C1 segment of cervical spinal cord (tissue), 14 donors: ENCODE data around the gene GDI2.

Experiments
- DNase-seq, 14 donors: peaks; one replicate each; lab custom pipeline; 2025; lab: John Stamatoyannopoulos, UW

The GDI2 gene

DNA sequence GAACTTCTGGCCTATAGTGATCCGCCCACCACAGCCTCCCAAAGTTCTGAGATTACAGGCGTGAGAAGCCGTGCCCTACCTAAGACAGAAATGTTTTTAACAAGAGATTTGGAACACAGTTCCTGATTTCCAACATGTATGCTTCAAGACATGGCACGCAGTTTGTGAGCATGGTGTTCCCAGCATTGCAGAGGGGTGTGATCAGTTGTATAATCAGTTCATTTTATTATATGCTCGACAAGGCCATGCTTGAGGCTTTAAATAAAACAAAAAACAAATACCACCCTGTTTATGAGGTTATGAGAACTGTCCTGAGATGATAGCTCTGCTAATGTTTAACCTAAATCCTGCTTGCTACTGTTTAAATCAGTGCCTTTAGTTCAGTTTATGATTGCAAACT lies 68.4 kb downstream of the GDI2 start:
- DNase-seq: no peak

DNA sequence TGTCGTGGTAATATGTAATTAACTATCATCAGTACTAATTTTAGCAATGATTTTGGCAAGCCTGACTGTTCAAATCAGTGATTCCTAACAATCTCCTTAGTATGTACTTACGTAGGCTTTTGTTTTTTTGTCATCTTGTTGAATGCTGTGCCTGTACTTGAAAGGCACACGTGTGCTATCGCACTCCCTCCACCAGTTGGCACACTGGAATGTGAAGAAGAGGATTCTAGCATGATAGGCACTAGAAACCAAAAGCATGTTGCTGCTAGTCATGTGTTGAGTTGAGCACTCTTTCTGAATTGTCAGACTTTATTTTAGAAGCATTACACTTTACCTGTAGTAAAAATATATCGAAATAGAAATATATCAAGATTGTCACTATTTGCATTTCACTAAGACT lies 69.5 kb downstream of the GDI2 start:
- DNase-seq: no peak

DNA sequence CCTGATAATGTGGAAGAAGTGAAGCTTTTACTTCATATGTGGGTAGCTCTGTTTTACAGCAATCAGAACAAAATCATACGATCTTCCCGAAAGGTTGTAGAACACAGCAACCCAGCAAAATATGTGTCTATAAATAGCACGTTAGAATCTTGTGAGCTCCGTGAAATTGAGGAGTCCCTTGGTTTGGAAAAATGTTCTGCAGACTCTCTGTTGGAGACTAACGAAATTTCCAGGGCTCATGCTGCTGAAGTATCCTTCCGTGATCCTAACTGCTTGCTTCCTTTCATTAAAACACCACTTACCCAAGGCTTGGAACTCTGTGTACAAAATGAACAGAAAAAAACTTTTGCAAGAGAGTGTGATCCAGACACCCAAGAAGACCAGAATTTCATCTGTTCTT lies 71.1 kb downstream of the GDI2 start:
- no peak for DNase-seq

DNA sequence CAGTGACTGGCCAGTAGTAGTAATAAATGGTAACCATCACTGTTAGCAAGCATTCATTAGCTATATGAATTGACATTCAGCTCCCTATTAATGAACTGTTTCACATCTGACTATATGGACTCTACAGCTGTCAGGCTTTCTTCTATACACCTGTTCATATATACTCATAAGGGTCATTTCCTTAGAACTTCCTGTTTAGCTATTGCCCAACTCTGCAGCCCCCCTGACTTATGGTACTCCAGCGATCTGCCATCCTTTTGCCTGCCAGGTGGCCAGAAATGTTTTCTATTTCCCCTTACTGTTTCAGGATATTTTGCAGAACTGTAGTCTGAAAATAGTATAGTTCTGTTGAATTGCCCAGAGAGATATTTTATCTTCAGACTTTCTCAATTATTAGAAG lies 72.0 kb downstream of the GDI2 start:
- no peak for DNase-seq

DNA sequence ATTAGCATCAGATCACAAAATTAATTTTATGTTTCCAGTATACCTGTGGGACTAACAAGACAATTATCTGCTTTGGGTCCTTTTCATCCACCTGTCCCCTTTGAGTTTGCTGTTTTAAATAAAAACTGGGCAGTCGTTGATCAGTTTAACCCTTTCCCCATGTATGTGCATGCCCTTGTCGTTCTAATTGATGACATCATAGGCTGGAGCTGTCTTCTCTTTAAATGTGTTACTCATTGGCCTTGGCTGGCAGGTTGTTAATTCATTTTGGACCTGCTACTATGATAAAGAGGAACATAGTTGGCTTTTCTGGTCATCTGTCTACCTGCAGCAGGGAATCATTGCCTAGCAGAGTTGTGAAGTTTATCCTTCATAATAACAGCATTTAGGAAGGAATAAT lies 74.8 kb downstream of the GDI2 start:
- DNase-seq: no peak

DNA sequence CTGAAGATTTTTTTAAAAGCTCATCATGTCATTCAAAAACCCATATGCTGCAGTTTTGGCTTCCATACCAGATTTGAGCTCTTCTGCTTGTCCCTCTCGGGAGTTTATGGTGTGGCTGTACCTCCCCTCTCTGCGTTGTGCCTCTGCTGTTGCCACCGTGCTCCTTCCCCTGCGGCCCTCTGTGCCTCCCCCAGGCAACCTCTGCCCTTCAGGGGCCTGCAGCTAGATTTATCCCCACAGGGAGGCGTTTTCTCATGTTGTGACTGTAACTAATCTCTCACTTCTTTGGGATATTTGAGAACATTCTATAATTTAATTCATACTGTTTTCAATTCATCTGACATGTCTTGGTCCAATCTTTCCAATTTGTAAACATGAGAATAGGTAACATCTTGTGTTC lies 75.9 kb downstream of the GDI2 start:
- no peak for DNase-seq

DNA sequence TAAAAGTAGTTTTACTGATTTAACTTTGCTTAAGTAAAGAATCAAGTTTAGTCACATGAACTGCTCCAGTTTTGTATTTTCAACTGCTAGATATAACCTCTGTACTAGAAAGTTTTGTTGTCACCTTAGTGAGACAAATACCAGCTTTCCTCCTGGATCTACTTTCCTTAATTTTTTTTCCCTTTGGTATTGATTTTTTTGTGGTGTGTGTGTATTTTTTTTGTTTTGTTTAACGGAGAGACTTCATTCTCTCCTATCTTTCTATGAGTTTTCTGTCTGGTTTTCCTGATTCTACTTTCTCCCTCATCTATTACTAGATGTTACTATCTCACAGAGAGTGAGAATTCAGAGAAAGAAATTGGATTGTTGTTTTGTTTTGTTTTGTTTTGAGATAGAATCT lies 76.6 kb downstream of the GDI2 start:
- DNase-seq: no peak

DNA sequence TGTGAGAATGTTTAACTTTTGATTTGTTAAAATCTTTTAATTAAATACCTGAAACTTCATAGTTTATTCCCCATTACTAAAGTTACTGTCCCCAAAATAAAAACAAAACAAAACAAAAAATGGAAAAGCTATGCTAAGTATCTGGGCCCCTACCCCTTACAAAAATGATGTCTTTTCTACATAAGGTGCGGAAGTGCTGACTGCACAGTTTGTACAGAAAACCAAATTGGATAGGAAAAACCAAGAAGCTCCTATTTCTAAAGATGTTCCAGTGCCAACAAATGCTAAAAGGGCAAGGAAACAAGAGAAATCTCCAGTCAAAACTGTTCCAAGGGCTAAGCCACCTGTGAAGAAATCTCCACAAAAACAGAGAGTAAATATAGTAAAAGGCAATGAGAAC lies 78.1 kb downstream of the GDI2 start:
- DNase-seq: no peak

DNA sequence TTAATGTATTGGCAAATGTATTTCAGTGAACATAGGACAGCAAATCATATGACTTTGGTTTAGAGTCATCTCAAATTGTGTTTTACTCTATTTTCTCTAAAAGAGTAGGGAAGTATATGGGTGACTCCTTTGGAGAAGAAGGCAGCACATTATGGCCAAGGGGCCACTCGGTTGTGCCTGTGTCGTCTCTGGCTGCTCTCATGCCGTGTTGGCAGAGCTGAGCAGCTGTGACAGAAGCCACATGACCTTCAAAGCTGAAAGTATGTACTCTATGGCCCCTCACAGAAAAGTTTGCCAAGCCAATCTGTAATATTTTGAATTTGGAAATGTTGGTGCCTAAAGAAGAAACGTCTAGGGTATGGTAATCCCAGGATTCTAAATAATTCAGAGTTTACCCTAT lies 81.1 kb downstream of the GDI2 start:
- DNase-seq: no peak

DNA sequence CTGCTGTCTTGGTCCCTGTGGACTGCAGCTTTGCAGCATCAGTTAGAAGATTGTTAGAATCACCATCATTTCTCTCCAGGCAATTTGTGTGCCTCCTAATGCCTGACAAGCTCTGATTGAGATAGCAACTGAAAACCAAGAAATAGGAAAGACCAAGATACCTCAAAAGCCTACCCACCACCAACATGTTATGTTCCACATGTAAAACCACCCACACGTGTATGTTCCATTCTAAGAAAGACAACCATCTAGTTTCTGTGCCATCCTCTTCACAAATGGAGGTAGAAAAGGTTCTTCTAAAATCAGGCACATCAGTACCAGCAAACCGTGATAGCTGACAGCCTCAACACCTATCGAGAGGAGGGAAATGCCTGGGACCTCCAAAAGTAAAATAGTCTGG lies 81.7 kb downstream of the GDI2 start:
- DNase-seq: no peak

DNA sequence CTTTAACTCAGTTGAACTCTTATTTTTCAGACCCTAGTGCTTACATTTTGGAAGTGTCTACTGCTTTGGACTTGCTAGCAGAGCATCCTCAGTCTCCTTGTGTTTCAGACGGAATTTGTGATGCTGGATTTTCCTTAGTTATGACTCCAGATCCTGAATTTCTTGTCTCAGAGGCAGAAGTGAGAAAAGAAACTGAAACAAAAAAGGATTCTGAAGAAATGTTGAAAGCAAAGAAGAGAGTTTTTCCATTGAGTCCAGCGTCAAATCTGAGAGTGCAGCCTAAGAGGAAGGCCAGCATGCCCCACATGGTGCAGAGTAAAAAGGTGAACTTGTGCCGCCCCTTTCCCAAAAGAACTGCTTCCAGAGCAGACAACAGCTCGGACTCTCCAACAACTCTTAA lies 82.5 kb downstream of the GDI2 start:
- no peak for DNase-seq

DNA sequence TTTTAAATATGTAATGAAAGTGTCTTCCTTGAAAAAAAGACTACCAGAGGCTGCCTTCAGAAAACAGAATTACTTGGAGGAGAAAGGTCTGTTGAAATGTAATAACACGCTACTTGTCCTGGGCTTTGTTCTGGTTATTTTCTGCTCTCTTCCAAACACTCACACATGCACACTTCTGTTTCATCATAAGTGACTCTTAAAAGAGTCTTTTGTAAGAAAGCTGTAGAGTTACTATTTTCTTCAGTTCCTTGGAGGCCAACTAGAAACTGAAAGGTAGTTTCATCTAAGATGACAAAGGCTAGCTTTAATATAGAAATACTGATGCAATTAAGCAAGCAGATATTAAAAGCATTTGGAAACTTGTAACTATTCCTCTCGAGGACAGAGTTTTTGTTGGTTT lies 89.5 kb downstream of the GDI2 start:
- DNase-seq: no peak

DNA sequence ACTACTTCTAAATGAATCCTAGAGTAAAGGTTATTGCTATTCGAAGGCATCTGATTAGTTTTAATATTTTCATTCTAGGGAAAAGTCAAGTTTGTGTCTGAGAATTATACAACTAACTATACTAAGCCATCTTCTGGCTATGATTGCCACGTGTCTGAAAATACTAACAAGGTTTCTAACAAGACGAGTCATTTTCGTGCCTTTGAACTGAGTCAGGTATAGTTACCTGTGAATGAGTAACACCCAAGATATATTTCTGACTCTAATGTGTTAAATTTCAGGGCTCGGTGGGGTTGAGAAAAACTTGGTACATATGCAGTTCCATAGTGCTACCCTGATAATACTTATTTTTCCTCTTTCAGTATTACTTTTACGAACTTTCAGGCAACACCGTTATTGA lies 93.1 kb downstream of the GDI2 start:
- DNase-seq: no peak

DNA sequence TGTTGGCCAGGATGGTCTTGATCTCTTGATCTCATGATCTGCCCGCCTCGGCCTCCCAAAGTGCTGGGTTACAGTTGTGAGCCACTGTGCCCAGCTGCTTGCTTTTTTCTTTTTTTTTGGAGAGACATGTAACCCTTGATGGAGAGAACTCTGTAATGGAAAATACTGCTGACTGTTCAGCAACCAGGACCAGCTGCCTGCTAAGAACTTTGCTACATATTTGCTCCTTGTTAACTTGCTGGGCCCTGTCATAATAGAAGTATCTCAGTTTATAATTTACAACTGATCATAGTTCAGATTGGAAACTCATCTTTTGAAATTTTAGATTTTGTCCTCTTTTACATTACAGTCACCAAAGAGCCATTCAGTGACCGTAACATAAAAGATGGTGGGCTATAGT lies 93.7 kb downstream of the GDI2 start:
- no peak for DNase-seq
